ENCODE data around the gene ADARB2. TPM values are rescaled to one million over a fixed set of nuclear protein-coding genes. Genes with fewer than 3 reads are reported as not detected.
"Not testable (repeated sequence)": the region's sequence is repeated elsewhere in the genome, so short reads cannot be mapped to it uniquely, and the experiment has no call there.

The ADARB2 gene
- total and polyA plus RNA-seq, 2 experiments from 2014 or later = 0.13 to 0.48 TPM

DNA sequence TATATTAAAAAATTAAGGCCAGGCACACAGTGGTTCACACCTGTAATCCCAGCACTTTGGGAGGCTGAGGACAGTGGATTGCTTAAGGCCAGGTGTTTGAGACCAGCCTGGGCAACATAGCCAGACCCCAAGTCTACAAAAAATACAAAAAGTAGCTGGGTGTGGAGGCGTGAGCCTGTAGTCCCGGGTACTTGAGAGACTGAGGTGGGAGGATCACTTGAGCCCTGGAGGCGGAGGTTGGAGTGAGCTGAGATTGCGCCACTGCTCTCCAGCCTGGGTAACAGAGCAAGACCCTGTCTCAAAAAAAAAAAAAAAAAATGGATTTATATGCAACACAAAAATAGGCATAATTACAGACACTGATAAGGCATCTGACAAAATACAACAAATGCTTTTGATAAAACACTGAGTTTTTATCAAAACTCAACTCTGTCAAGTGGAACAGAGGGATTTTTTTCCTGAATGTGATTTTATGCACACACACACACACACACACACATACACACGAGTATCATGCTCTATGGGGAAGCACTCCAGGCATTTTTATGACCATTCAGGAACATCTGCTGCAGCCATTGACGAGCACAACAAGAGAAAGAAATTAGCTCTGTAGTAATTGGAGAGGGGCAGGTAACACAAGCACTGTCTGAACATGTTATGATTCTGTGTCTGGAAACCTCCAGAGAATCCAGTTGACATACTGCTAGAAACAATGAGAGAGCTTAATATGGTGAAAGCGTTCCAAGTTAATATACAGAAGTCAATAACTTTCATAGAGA lies 488.0 kb downstream of the ADARB2 start:
- H3K27ac ChIP-seq = no peak overlapping the region
- H2AFZ ChIP-seq = no peak overlapping the region
- H4K20me1 ChIP-seq (ENCODE audit: insufficient read depth, poor library complexity, severe bottlenecking) = no peaks in the 10 kb centered on the region
- no peaks in the 10 kb centered on the region for H3K4me1 ChIP-seq (ENCODE audit: insufficient read depth)
- WGBS (ENCODE audit: low lambda C conversion rate, missing lambda C conversion rate) = 66% methylated on average over 7 of the region's 7 CpGs
- H3K4me3 ChIP-seq = no peak overlapping the region
- no peaks in the 10 kb centered on the region for H3K9me3 ChIP-seq (ENCODE audit: low read depth)
- H3K79me2 ChIP-seq = no peaks in the 10 kb centered on the region
- no peaks in the 10 kb centered on the region for H3K36me3 ChIP-seq (replicated peaks; ENCODE audit: insufficient read depth, low read depth)
- no peak for DNase-seq (ENCODE audit: low spot score)
- H3K9me2 ChIP-seq (replicated peaks; ENCODE audit: insufficient read depth) = no peaks in the 10 kb centered on the region
- TF ChIP-seq EZH2phosphoT487 (IDR thresholded peaks at IDR 0.05; ENCODE audit: low read depth, severe bottlenecking, unreplicated experiment) = no peak
- TF ChIP-seq, protein P1, sequence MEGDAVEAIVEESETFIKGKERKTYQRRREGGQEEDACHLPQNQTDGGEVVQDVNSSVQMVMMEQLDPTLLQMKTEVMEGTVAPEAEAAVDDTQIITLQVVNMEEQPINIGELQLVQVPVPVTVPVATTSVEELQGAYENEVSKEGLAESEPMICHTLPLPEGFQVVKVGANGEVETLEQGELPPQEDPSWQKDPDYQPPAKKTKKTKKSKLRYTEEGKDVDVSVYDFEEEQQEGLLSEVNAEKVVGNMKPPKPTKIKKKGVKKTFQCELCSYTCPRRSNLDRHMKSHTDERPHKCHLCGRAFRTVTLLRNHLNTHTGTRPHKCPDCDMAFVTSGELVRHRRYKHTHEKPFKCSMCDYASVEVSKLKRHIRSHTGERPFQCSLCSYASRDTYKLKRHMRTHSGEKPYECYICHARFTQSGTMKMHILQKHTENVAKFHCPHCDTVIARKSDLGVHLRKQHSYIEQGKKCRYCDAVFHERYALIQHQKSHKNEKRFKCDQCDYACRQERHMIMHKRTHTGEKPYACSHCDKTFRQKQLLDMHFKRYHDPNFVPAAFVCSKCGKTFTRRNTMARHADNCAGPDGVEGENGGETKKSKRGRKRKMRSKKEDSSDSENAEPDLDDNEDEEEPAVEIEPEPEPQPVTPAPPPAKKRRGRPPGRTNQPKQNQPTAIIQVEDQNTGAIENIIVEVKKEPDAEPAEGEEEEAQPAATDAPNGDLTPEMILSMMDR (IDR thresholded peaks at IDR 0.05; ENCODE audit: poor library complexity) = no peak
- TF ChIP-seq EZH2 (IDR thresholded peaks at IDR 0.05; ENCODE audit: borderline replicate concordance) = no peak
- H3K4me2 ChIP-seq = no peak overlapping the region
- no peaks in the 10 kb centered on the region for H3K27me3 ChIP-seq

DNA sequence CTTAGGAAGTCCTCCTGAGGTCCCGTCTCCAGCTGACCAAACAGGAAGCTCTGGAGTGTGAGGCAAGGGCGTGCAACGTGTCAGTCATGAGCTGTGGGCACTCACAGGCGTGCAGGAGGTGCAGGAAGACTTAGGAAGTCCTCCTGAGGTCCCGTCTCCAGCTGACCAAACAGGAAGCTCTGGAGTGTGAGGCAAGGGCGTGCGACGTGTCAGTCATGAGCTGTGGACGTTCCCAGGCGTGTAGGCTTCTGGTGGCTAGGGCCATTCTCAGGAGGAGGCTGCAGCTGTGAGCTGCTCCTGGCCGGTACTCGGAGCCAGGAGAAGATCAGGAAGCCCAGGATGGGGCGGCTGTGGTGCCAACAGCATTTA lies 489.1 kb downstream of the ADARB2 start:
- H3K27me3 ChIP-seq; H3K4me3 ChIP-seq; H3K27ac ChIP-seq; H3K36me3 ChIP-seq (replicated peaks; ENCODE audit: insufficient read depth, low read depth); H3K9me3 ChIP-seq (ENCODE audit: low read depth); H3K79me2 ChIP-seq; H4K20me1 ChIP-seq (ENCODE audit: insufficient read depth, poor library complexity, severe bottlenecking); DNase-seq (ENCODE audit: low spot score); H3K4me1 ChIP-seq (ENCODE audit: insufficient read depth); H2AFZ ChIP-seq; H3K9me2 ChIP-seq (replicated peaks; ENCODE audit: insufficient read depth); H3K4me2 ChIP-seq: not testable (repeated sequence)
- 87% methylated on average over 13 of the region's 13 CpGs for WGBS (ENCODE audit: low lambda C conversion rate, missing lambda C conversion rate)

DNA sequence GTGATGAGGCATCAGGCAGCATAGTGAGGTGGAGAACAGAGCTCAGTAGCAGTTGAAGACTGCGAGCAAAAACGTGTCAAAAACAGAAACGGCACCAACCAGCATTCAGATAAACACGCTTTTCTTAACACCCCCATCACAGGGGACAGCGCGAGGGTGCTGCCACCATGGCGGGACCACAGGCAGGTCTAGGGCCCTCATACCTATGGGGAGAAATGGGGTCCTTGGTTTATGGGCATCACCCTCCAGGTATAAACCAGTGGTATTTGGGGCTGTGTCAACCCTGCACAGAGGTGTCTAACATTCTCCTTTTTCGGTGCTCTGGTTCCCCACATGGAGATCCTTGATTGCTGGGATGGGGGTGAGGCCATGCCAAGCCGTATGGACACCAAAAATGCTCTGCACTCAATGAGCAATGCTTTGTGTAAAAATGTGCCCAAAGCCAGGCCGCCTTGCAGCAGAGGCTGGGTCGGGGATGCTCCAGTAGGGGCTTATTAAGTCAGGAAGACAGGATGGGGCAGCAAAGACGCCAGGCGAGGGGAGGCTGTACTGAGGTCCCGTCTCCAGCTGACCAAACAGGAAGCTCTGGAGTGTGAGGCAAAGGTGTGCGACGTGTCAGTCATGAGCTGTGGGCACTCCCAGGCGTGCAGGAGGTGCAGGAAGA lies 489.6 kb downstream of the ADARB2 start:
- Histone ChIP-seq H3K79me2 (no peaks in the 10 kb centered on the region), H3K9me2 (replicated peaks; ENCODE audit: insufficient read depth) (no peaks in the 10 kb centered on the region), H3K9me3 (ENCODE audit: low read depth) (no peaks in the 10 kb centered on the region), H3K4me1 (ENCODE audit: insufficient read depth) (no peaks in the 10 kb centered on the region), H2AFZ (no peak overlapping the region), H3K27ac (no peak overlapping the region), H3K27me3 (no peaks in the 10 kb centered on the region), H3K4me3 (no peak overlapping the region), H3K4me2 (no peak overlapping the region), H4K20me1 (ENCODE audit: insufficient read depth, poor library complexity, severe bottlenecking) (no peaks in the 10 kb centered on the region), H3K36me3 (replicated peaks; ENCODE audit: insufficient read depth, low read depth) (no peaks in the 10 kb centered on the region)
- TF ChIP-seq EZH2 (IDR thresholded peaks at IDR 0.05; ENCODE audit: borderline replicate concordance) (no peak), EZH2phosphoT487 (IDR thresholded peaks at IDR 0.05; ENCODE audit: low read depth, severe bottlenecking, unreplicated experiment) (no peak)
- TF ChIP-seq, protein P1 (IDR thresholded peaks at IDR 0.05; ENCODE audit: poor library complexity) = no peak
- no peak for DNase-seq (ENCODE audit: low spot score)
- WGBS (ENCODE audit: low lambda C conversion rate, missing lambda C conversion rate) = 88% methylated on average over 17 of the region's 17 CpGs

DNA sequence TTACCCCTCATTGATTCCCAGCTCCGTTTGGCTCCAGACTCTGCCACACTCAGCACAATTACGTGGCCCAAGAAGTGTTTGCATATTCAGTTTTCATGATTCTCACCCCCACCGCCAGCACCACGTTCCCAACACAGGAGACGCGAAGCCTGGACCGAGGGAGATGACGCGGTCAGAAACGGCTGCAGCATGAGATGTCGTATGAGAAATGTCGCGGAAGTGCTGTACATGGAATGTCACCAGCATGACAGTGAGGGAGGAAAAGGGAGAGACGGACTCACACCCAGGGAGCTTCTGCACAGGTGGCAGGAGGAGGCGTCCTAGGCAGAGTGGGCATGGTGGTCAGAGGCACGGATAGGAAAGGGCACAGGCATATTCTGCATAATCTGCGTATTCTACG lies 492.8 kb downstream of the ADARB2 start:
- Histone ChIP-seq H3K4me2 (no peak overlapping the region), H3K4me1 (ENCODE audit: insufficient read depth) (no peaks in the 10 kb centered on the region), H3K27me3 (peaks cover 18% of the 10 kb centered on the region), H3K36me3 (replicated peaks; ENCODE audit: insufficient read depth, low read depth) (no peaks in the 10 kb centered on the region), H3K4me3 (no peak overlapping the region), H3K9me3 (ENCODE audit: low read depth) (no peaks in the 10 kb centered on the region), H4K20me1 (ENCODE audit: insufficient read depth, poor library complexity, severe bottlenecking) (no peaks in the 10 kb centered on the region), H2AFZ (no peak overlapping the region), H3K27ac (no peak overlapping the region), H3K79me2 (no peaks in the 10 kb centered on the region), H3K9me2 (replicated peaks; ENCODE audit: insufficient read depth) (no peaks in the 10 kb centered on the region)
- TF ChIP-seq, protein P1 (IDR thresholded peaks at IDR 0.05; ENCODE audit: poor library complexity) = no peak
- TF ChIP-seq EZH2 (IDR thresholded peaks at IDR 0.05; ENCODE audit: borderline replicate concordance) = no peak
- no peak for TF ChIP-seq EZH2phosphoT487 (IDR thresholded peaks at IDR 0.05; ENCODE audit: low read depth, severe bottlenecking, unreplicated experiment)
- WGBS (ENCODE audit: low lambda C conversion rate, missing lambda C conversion rate) = 95% methylated on average over 18 of the region's 18 CpGs
- DNase-seq (ENCODE audit: low spot score) = no peak

All from hepatocyte (in vitro differentiated cells).